Measurements from ENCODE around the gene WFDC2.
"Not testable (repeated sequence)": the region's sequence is repeated elsewhere in the genome, so short reads cannot be mapped to it uniquely, and the experiment has no call there.

WFDC2 gene

GRCh38 chr20:45465491-45466266, 3.9 kb upstream of the WFDC2 start:
- no peaks in the 10 kb centered on the region for H3K4me1 Mint-ChIP-seq (ENCODE audit: low read depth)
- H3K27me3 Mint-ChIP-seq (ENCODE audit: low read depth) = peaks cover 28% of the 10 kb centered on the region
- H3K36me3 Mint-ChIP-seq (ENCODE audit: low read depth) = no peaks in the 10 kb centered on the region
- H3K9me3 Mint-ChIP-seq = no peaks in the 10 kb centered on the region
- no peak overlapping the region for H3K27ac Mint-ChIP-seq
- no peak overlapping the region for H3K4me3 Mint-ChIP-seq

GRCh38 chr20:45467172-45467571, 2.4 kb upstream of the WFDC2 start:
- no peaks in the 10 kb centered on the region for H3K4me1 Mint-ChIP-seq (ENCODE audit: low read depth)
- H3K9me3 Mint-ChIP-seq = no peaks in the 10 kb centered on the region
- H3K27ac Mint-ChIP-seq = no peak overlapping the region

GRCh38 chr20:45467861-45468260, 1.7 kb upstream of the WFDC2 start:
- peaks cover 41% of the 10 kb centered on the region for H3K27me3 Mint-ChIP-seq (ENCODE audit: low read depth)
- H3K9me3 Mint-ChIP-seq = no peaks in the 10 kb centered on the region
- no peaks in the 10 kb centered on the region for H3K36me3 Mint-ChIP-seq (ENCODE audit: low read depth)
- H3K4me3 Mint-ChIP-seq = no peak overlapping the region
- H3K4me1 Mint-ChIP-seq (ENCODE audit: low read depth) = no peaks in the 10 kb centered on the region
- H3K27ac Mint-ChIP-seq = no peak overlapping the region

More at GRCh38 chr20:45467172-45467571, 2.4 kb upstream of the WFDC2 start:
- Mint-ChIP-seq H3K4me3 (no peak overlapping the region), H3K27me3 (ENCODE audit: low read depth) (peaks cover 35% of the 10 kb centered on the region), H3K36me3 (ENCODE audit: low read depth) (no peaks in the 10 kb centered on the region)

GRCh38 chr20:45470262-45470931, 844 bp downstream of the WFDC2 start:
- peak overlapping the region; percentile 35 for H3K4me3 Mint-ChIP-seq
- no peaks in the 10 kb centered on the region for H3K9me3 Mint-ChIP-seq
- no peaks in the 10 kb centered on the region for H3K4me1 Mint-ChIP-seq (ENCODE audit: low read depth)
- H3K27me3 Mint-ChIP-seq (ENCODE audit: low read depth) = peaks cover 43% of the 10 kb centered on the region
- H3K27ac Mint-ChIP-seq = no peak overlapping the region
- no peaks in the 10 kb centered on the region for H3K36me3 Mint-ChIP-seq (ENCODE audit: low read depth)

- Mint-ChIP-seq H3K4me1 (ENCODE audit: low read depth) (no peaks in the 10 kb centered on the region), H3K9me3 (no peaks in the 10 kb centered on the region), H3K27me3 (ENCODE audit: low read depth) (peaks cover 43% of the 10 kb centered on the region), H3K27ac (no peak overlapping the region), H3K36me3 (ENCODE audit: low read depth) (no peaks in the 10 kb centered on the region), H3K4me3 (peak overlapping the region; percentile 23)
These were observed 1.4 kb downstream of the WFDC2 start for GRCh38 chr20:45470937-45471336.

GRCh38 chr20:45472286-45472685, 2.7 kb downstream of the WFDC2 start:
- H3K27ac Mint-ChIP-seq; H3K4me3 Mint-ChIP-seq; H3K9me3 Mint-ChIP-seq; H3K36me3 Mint-ChIP-seq (ENCODE audit: low read depth); H3K4me1 Mint-ChIP-seq (ENCODE audit: low read depth): not testable (repeated sequence)
- peaks cover 43% of the 10 kb centered on the region for H3K27me3 Mint-ChIP-seq (ENCODE audit: low read depth)

GRCh38 chr20:45477530-45478148, 8.1 kb downstream of the WFDC2 start:
- not testable (repeated sequence) for H3K4me3 Mint-ChIP-seq; H3K9me3 Mint-ChIP-seq; H3K4me1 Mint-ChIP-seq (ENCODE audit: low read depth); H3K36me3 Mint-ChIP-seq (ENCODE audit: low read depth); H3K27ac Mint-ChIP-seq
- peaks cover 14% of the 10 kb centered on the region for H3K27me3 Mint-ChIP-seq (ENCODE audit: low read depth)

GRCh38 chr20:45479822-45480221, 10.3 kb downstream of the WFDC2 start:
- H3K9me3 Mint-ChIP-seq = no peaks in the 10 kb centered on the region
- no peaks in the 10 kb centered on the region for H3K4me1 Mint-ChIP-seq (ENCODE audit: low read depth)
- H3K4me3 Mint-ChIP-seq = no peak overlapping the region
- peaks cover 17% of the 10 kb centered on the region for H3K27me3 Mint-ChIP-seq (ENCODE audit: low read depth)
- H3K36me3 Mint-ChIP-seq (ENCODE audit: low read depth) = no peaks in the 10 kb centered on the region
- H3K27ac Mint-ChIP-seq = no peak overlapping the region

- Mint-ChIP-seq H3K36me3 (ENCODE audit: low read depth) (no peaks in the 10 kb centered on the region), H3K4me3 (no peak overlapping the region), H3K4me1 (ENCODE audit: low read depth) (no peaks in the 10 kb centered on the region), H3K27ac (no peak overlapping the region), H3K9me3 (no peaks in the 10 kb centered on the region), H3K27me3 (ENCODE audit: low read depth) (peaks cover 26% of the 10 kb centered on the region)
These were observed 15.1 kb downstream of the WFDC2 start for GRCh38 chr20:45484676-45485075.

- Mint-ChIP-seq H3K4me1 (ENCODE audit: low read depth) (no peaks in the 10 kb centered on the region), H3K27me3 (ENCODE audit: low read depth) (peaks cover 26% of the 10 kb centered on the region), H3K27ac (no peak overlapping the region), H3K9me3 (no peaks in the 10 kb centered on the region), H3K36me3 (ENCODE audit: low read depth) (no peaks in the 10 kb centered on the region), H3K4me3 (no peak overlapping the region)
These were observed 15.8 kb downstream of the WFDC2 start for GRCh38 chr20:45485388-45485787.

GRCh38 chr20:45487231-45487635, 17.7 kb downstream of the WFDC2 start:
- Mint-ChIP-seq H3K4me3 (no peak overlapping the region), H3K4me1 (ENCODE audit: low read depth) (no peaks in the 10 kb centered on the region), H3K27me3 (ENCODE audit: low read depth) (peaks cover 23% of the 10 kb centered on the region), H3K36me3 (ENCODE audit: low read depth) (no peaks in the 10 kb centered on the region), H3K27ac (no peak overlapping the region), H3K9me3 (no peaks in the 10 kb centered on the region)

GRCh38 chr20:45489083-45489531, 19.6 kb downstream of the WFDC2 start:
- H3K9me3 Mint-ChIP-seq = no peaks in the 10 kb centered on the region
- peaks cover 24% of the 10 kb centered on the region for H3K27me3 Mint-ChIP-seq (ENCODE audit: low read depth)
- no peaks in the 10 kb centered on the region for H3K4me1 Mint-ChIP-seq (ENCODE audit: low read depth)
- no peaks in the 10 kb centered on the region for H3K36me3 Mint-ChIP-seq (ENCODE audit: low read depth)
- H3K27ac Mint-ChIP-seq = no peak overlapping the region
- H3K4me3 Mint-ChIP-seq = no peak overlapping the region

GRCh38 chr20:45495501-45495941, 26.0 kb downstream of the WFDC2 start:
- H3K27me3 Mint-ChIP-seq (ENCODE audit: low read depth) = peaks cover 11% of the 10 kb centered on the region

GRCh38 chr20:45496166-45496565, 26.6 kb downstream of the WFDC2 start:
- Mint-ChIP-seq H3K9me3 (no peaks in the 10 kb centered on the region), H3K4me3 (no peak overlapping the region), H3K27me3 (ENCODE audit: low read depth) (peaks cover 15% of the 10 kb centered on the region), H3K36me3 (ENCODE audit: low read depth) (no peaks in the 10 kb centered on the region), H3K4me1 (ENCODE audit: low read depth) (no peaks in the 10 kb centered on the region), H3K27ac (no peak overlapping the region)

More at GRCh38 chr20:45495501-45495941, 26.0 kb downstream of the WFDC2 start:
- Mint-ChIP-seq H3K9me3 (no peaks in the 10 kb centered on the region), H3K4me3 (no peak overlapping the region), H3K4me1 (ENCODE audit: low read depth) (no peaks in the 10 kb centered on the region), H3K36me3 (ENCODE audit: low read depth) (no peaks in the 10 kb centered on the region), H3K27ac (no peak overlapping the region)
